HEK293 (cell line): ENCODE data around the gene PHF23.

Experiments
- EGR2 ChIP-seq: fragments of 450-650 bp; formaldehyde crosslinking; IDR thresholded peaks from 2 replicates; pipeline ENCODE4 v1.5.1; 2016; ENCODE audit warnings: low read depth, missing biosample characterization, missing genetic modification characterization
- GLIS1 ChIP-seq: fragments of 450-650 bp; formaldehyde crosslinking; IDR thresholded peaks from 2 replicates; pipeline ENCODE4 v1.5.1; 2016; ENCODE audit warnings: missing biosample characterization, missing genetic modification characterization
- KLF8 ChIP-seq: fragments of 450-650 bp; formaldehyde crosslinking; IDR thresholded peaks from 2 replicates; pipeline ENCODE4 v1.5.1; 2016; ENCODE audit warnings: missing biosample characterization, missing genetic modification characterization
- PRDM10 ChIP-seq: fragments of 450-650 bp; formaldehyde crosslinking; IDR thresholded peaks from 2 replicates; pipeline ENCODE4 v1.5.1; 2016; ENCODE audit warnings: missing biosample characterization, missing genetic modification characterization
- REPIN1 ChIP-seq: fragments of 450-650 bp; formaldehyde crosslinking; IDR thresholded peaks from 2 replicates; pipeline ENCODE4 v1.5.1; 2017; ENCODE audit warnings: missing biosample characterization, missing genetic modification characterization, low read depth
- SP7 ChIP-seq: fragments of 450-650 bp; formaldehyde crosslinking; IDR thresholded peaks from 2 replicates; pipeline ENCODE4 v1.5.1; 2016; ENCODE audit warnings: missing biosample characterization, missing genetic modification characterization
- TCF7L2 ChIP-seq: IDR thresholded peaks from 2 replicates; pipeline ENCODE4 v1.6.1; 2011; ENCODE audit warnings: low read depth, mild to moderate bottlenecking, inconsistent platforms, low read length, moderate library complexity, borderline replicate concordance
- TRIM28 ChIP-seq: IDR thresholded peaks from 2 replicates; pipeline ENCODE4 v1.6.1; 2011; ENCODE audit warnings: low read length, control low read depth, borderline replicate concordance
- TSHZ1 ChIP-seq: fragments of 450-650 bp; formaldehyde crosslinking; IDR thresholded peaks from 2 replicates; pipeline ENCODE4 v1.5.1; 2016; ENCODE audit warnings: missing biosample characterization, missing genetic modification characterization, borderline replicate concordance
- ZBTB20 ChIP-seq: fragments of 450-650 bp; formaldehyde crosslinking; IDR thresholded peaks from 2 replicates; pipeline ENCODE4 v1.5.1; 2016; ENCODE audit warnings: missing biosample characterization, missing genetic modification characterization
- ZFP41 ChIP-seq: fragments of 450-650 bp; formaldehyde crosslinking; IDR thresholded peaks from 2 replicates; pipeline ENCODE4 v1.5.1; 2016; ENCODE audit warnings: missing biosample characterization, missing genetic modification characterization, borderline replicate concordance
- ZNF157 ChIP-seq: fragments of 450-650 bp; formaldehyde crosslinking; IDR thresholded peaks from 2 replicates; pipeline ENCODE4 v1.5.1; 2016; ENCODE audit warnings: missing biosample characterization, missing genetic modification characterization
- ZNF18 ChIP-seq: fragments of 450-650 bp; formaldehyde crosslinking; IDR thresholded peaks from 2 replicates; pipeline ENCODE4 v1.5.1; 2016; ENCODE audit warnings: missing biosample characterization, missing genetic modification characterization
- ZNF335 ChIP-seq: fragments of 450-650 bp; formaldehyde crosslinking; conservative IDR thresholded peaks from 2 replicates; pipeline ENCODE4 v1.5.1; 2016; ENCODE audit warnings: missing biosample characterization, missing genetic modification characterization
- ZNF398 ChIP-seq: fragments of 450-650 bp; formaldehyde crosslinking; IDR thresholded peaks from 2 replicates; pipeline ENCODE4 v1.5.1; 2017; ENCODE audit warnings: missing biosample characterization, missing genetic modification characterization
- ZNF433 ChIP-seq: fragments of 450-650 bp; formaldehyde crosslinking; IDR thresholded peaks from 2 replicates; pipeline ENCODE4 v1.5.1; 2016; ENCODE audit warnings: missing biosample characterization, missing genetic modification characterization, low read depth
- ZNF555 ChIP-seq: fragments of 450-650 bp; formaldehyde crosslinking; conservative IDR thresholded peaks from 2 replicates; pipeline ENCODE4 v1.5.1; 2017; ENCODE audit warnings: missing biosample characterization, mild to moderate bottlenecking, missing genetic modification characterization, inconsistent platforms
- ZNF629 ChIP-seq: fragments of 450-650 bp; formaldehyde crosslinking; IDR thresholded peaks from 2 replicates; pipeline ENCODE4 v1.5.1; 2017; ENCODE audit warnings: missing biosample characterization, missing genetic modification characterization
- ZNF701 ChIP-seq: fragments of 450-650 bp; formaldehyde crosslinking; IDR thresholded peaks from 2 replicates; pipeline ENCODE4 v1.5.1; 2016; ENCODE audit warnings: missing biosample characterization, missing genetic modification characterization
- ZNF776 ChIP-seq: fragments of 450-650 bp; formaldehyde crosslinking; IDR thresholded peaks from 2 replicates; pipeline ENCODE4 v1.5.0; 2017; ENCODE audit warnings: missing biosample characterization, missing genetic modification characterization, borderline replicate concordance

The PHF23 gene

GRCh38 chr17:7217113-7217987 lies 21.9 kb downstream of the PHF23 start (continued):
- TF ChIP-seq TRIM28: no peak
- TF ChIP-seq ZNF398: peak; percentile 77
- TF ChIP-seq ZNF433: 0 out of 2 replicates have a peak, but pooled peaks have one; percentile 7
- peak; percentile 50; the same call in 1 of the 2 replicates for TF ChIP-seq ZNF335 (tag by site-specific recombination)
- TF ChIP-seq ZBTB20 (tag by site-specific recombination): no peak
- TF ChIP-seq TSHZ1 (tag by site-specific recombination): no peak
- TF ChIP-seq ZFP41 (tag by site-specific recombination): no peak
- TF ChIP-seq ZNF555 (tag by site-specific recombination): no peak
- TF ChIP-seq ZNF157 (tag by site-specific recombination): no peak
- 0 out of 2 replicates have a peak, but pooled peaks have one; percentile 40 for TF ChIP-seq ZNF629 (tag by site-specific recombination)
- TF ChIP-seq TCF7L2: no peak
- no peak for TF ChIP-seq REPIN1 (tag by site-specific recombination)
- TF ChIP-seq GLIS1: peak; percentile 81
- TF ChIP-seq EGR2 (tag by site-specific recombination): 0 out of 2 replicates have a peak, but pooled peaks have one; percentile 26
- TF ChIP-seq SP7 (tag by site-specific recombination): peak; percentile 42; the same call in 1 of the 2 replicates
- TF ChIP-seq ZNF18 (tag by site-specific recombination): no peak
- TF ChIP-seq ZNF776 (tag by site-specific recombination): no peak
- TF ChIP-seq KLF8 (tag by site-specific recombination): no peak
- TF ChIP-seq PRDM10 (tag by site-specific recombination): peak; percentile 58
- TF ChIP-seq ZNF701 (tag by site-specific recombination): no peak
